IPS-11a (cell line): ENCODE measurements around the gene LARP1.
"Not testable (repeated sequence)": the region's sequence is repeated elsewhere in the genome, so short reads cannot be mapped to it uniquely, and the experiment has no call there.

Source experiments
- H3K4me3 ChIP-seq: one replicate; pipeline ENCODE4 v1.5.1; 2013; ENCODE audit warnings: low read depth, low read length, control low read depth

Gene LARP1

GRCh38 chr5:154755361-154756008, at the start of gene LARP1:
LARP1 (plus strand) TSS chr5:154755377; CDS start chr5:154755758, 381 bp downstream.
- peak within 1 kb of the TSS; percentile 91 for H3K4me3 ChIP-seq

- no peak overlapping the region for H3K4me3 ChIP-seq
Observed at GRCh38 chr5:154706416-154706815, 48.8 kb upstream of the LARP1 start.

- H3K4me3 ChIP-seq = no peak overlapping the region
Observed at GRCh38 chr5:154707641-154708040, 47.5 kb upstream of the LARP1 start.

GRCh38 chr5:154708207-154708606, 47.0 kb upstream of the LARP1 start:
- H3K4me3 ChIP-seq = no peak overlapping the region

GRCh38 chr5:154708846-154709245, 46.3 kb upstream of the LARP1 start:
- H3K4me3 ChIP-seq = no peak overlapping the region

- no peak overlapping the region for H3K4me3 ChIP-seq
Observed at GRCh38 chr5:154709368-154710305, 45.5 kb upstream of the LARP1 start.

- peak overlapping the region; percentile 20 for H3K4me3 ChIP-seq
Observed at GRCh38 chr5:154712518-154713437, 42.4 kb upstream of the LARP1 start.

- H3K4me3 ChIP-seq = peak overlapping the region; percentile 4
Observed at GRCh38 chr5:154713615-154714125, 41.5 kb upstream of the LARP1 start.

GRCh38 chr5:154714266-154714986, 40.8 kb upstream of the LARP1 start:
- no peak overlapping the region for H3K4me3 ChIP-seq

GRCh38 chr5:154721481-154722058, 33.6 kb upstream of the LARP1 start:
- H3K4me3 ChIP-seq = no peak overlapping the region

GRCh38 chr5:154722097-154722496, 33.1 kb upstream of the LARP1 start:
- H3K4me3 ChIP-seq = no peak overlapping the region

- H3K4me3 ChIP-seq = no peak overlapping the region
Observed at GRCh38 chr5:154722936-154723335, 32.2 kb upstream of the LARP1 start.

- no peak overlapping the region for H3K4me3 ChIP-seq
Observed at GRCh38 chr5:154723740-154724505, 31.3 kb upstream of the LARP1 start.

GRCh38 chr5:154727361-154727760, 27.8 kb upstream of the LARP1 start:
- no peak overlapping the region for H3K4me3 ChIP-seq

- no peak overlapping the region for H3K4me3 ChIP-seq
Observed at GRCh38 chr5:154728939-154729588, 26.1 kb upstream of the LARP1 start.

- H3K4me3 ChIP-seq = no peak overlapping the region
Observed at GRCh38 chr5:154729613-154730012, 25.6 kb upstream of the LARP1 start.

GRCh38 chr5:154730761-154731160, 24.4 kb upstream of the LARP1 start:
- not testable (repeated sequence) for H3K4me3 ChIP-seq

GRCh38 chr5:154732212-154732611, 23.0 kb upstream of the LARP1 start:
- no peak overlapping the region for H3K4me3 ChIP-seq
